Skeletal muscle satellite cell (primary cell): Measurements from ENCODE around the gene GRIK1.

Experiments used
- H3K27me3 ChIP-seq: 2 replicates; pipeline ENCODE4 v1.7.0; 2013; ENCODE audit warnings: low read length; ENCODE audit not compliant: control insufficient read depth, insufficient read depth
- H3K36me3 ChIP-seq: 2 replicates; pipeline ENCODE4 v1.7.0; 2013; ENCODE audit warnings: mild to moderate bottlenecking, control low read depth, low read length; ENCODE audit not compliant: insufficient read depth
- H3K4me1 ChIP-seq: 2 replicates; pipeline ENCODE4 v1.7.0; 2013; ENCODE audit warnings: low read length; ENCODE audit not compliant: control insufficient read depth, insufficient read depth
- H3K4me2 ChIP-seq: 2 replicates; pipeline ENCODE4 v1.7.0; 2013; ENCODE audit warnings: mild to moderate bottlenecking, low read length
- H3K4me3 ChIP-seq: 2 replicates; pipeline ENCODE4 v1.7.0; 2013; ENCODE audit warnings: low read length
- H3K9ac ChIP-seq: 2 replicates; pipeline ENCODE4 v1.7.0; 2013; ENCODE audit warnings: mild to moderate bottlenecking, low read depth, low read length, moderate library complexity
- H3K9me3 ChIP-seq: replicated peaks from 2 replicates; pipeline ENCODE4 v1.7.0; 2013; ENCODE audit warnings: mild to moderate bottlenecking, control low read depth, low read length

GRIK1 gene

DNA sequence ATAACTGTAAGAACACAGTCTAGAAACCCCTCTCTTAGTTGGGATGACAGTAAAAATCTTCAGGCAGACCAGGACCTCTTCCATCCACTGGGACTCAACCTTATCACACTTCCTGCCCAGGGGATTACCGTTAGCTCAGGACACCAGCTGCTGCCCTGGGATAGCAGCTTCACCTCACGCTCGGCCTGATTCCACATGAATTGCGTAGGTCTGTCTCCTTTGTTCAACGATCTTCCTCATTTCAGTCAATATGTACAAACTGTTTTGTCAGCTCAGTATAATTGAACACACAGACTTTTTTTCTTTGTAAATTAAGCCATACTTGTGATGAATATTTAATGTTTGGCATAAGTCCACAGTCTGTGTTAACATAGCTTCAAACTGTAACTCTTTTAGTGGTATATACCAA is 290.4 kb downstream of the GRIK1 start:
- no peaks in the 10 kb centered on the region for H3K9me3 ChIP-seq
- no peaks in the 10 kb centered on the region for H3K36me3 ChIP-seq
- no peak overlapping the region for H3K9ac ChIP-seq
- no peak overlapping the region for H3K4me3 ChIP-seq
- no peaks in the 10 kb centered on the region for H3K27me3 ChIP-seq
- no peaks in the 10 kb centered on the region for H3K4me1 ChIP-seq
- H3K4me2 ChIP-seq, result no peak overlapping the region

DNA sequence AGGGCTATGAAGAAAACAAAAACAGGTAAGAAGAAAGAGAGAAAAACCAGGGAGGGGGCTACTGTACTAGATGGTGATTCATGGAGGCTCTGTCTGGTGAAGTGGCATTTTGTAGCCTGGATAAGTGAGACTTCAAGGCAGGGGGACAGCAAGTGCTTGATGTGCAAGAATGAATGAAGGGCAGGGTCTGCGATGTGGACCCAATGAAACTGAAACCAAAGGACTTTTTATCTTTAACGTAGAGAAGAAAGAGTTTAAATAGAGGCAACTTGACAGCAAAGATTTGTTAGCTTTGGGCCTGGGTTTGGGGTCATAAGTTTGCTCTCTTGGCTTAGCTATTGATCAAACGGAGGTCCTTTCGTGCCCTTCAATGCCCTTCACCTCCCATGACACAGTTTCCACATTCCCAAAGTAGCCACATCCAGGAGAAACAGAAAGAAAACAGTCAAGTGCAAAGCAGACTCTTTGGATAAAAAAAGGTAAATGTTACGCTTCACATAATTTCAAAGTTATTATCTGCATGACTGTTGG is 291.0 kb downstream of the GRIK1 start:
- Histone ChIP-seq H3K9ac (no peak overlapping the region), H3K27me3 (no peaks in the 10 kb centered on the region), H3K4me1 (no peaks in the 10 kb centered on the region), H3K4me3 (no peak overlapping the region), H3K36me3 (no peaks in the 10 kb centered on the region), H3K9me3 (no peaks in the 10 kb centered on the region), H3K4me2 (no peak overlapping the region)

DNA sequence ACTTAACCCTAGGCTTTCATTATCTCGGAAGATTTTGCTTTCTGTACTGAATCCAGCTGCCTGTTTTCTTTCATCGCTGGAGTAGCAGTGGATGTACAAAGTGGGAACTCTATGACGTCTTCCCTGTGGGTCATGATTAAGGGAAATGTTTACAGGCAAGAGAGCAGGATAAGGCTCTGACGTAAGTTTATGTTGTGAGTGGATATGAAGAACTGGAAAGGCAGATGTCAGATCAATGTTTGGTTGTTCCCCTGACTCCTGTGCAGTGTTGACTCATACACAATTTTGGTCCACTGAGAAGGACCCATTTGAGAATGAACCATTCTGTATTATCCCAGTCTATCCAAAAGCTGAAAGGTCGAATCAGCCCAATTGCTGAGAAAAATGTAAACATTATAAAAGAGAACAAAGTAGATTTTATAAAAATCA is 292.4 kb downstream of the GRIK1 start:
- Histone ChIP-seq H3K4me1 (no peaks in the 10 kb centered on the region), H3K4me2 (no peak overlapping the region), H3K36me3 (no peaks in the 10 kb centered on the region), H3K27me3 (no peaks in the 10 kb centered on the region), H3K9me3 (no peaks in the 10 kb centered on the region), H3K4me3 (no peak overlapping the region), H3K9ac (no peak overlapping the region)

DNA sequence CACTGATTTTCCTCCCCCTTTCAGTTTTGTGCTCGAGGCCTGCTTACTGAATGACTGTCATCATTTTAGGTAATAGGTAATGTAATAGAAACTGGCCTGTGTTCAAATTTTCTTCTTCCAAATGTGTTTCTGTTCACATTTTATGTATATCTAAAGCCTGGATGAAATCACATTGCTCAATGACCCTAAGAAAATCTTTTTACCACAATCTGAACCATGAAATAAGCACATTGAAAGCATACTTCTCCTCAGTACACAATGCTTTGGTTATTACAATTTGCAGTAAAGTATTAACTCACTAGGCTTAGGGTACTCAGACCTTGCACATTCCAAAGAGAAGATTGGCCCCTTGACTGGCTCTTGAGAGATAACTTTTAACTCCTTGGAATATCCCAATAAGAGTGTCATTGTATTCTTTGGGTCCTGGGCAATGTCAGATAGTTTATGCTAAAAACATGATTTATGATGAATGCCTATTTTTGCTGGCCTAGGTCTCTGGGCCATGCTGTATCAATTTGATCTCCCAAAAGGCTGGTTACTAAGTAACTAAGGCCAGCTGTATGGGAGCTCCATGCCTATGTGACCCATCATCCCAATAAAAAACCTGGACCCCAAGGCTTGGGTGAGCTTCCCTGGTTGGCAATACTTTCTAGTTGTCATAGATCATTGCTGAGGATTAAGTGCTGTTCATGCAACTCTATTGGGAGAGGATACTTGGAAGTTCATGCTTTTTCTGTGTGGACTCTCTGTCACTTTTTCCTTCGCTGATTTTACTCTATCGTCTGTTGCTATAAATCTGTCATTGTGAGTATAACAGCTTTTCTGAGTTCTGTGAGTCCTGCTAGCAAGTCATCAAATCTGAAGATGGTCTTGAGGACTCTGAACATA is 293.9 kb downstream of the GRIK1 start:
- Histone ChIP-seq H3K4me1 (no peaks in the 10 kb centered on the region), H3K9me3 (no peaks in the 10 kb centered on the region), H3K27me3 (no peaks in the 10 kb centered on the region), H3K36me3 (no peaks in the 10 kb centered on the region), H3K9ac (no peak overlapping the region), H3K4me2 (no peak overlapping the region), H3K4me3 (no peak overlapping the region)

DNA sequence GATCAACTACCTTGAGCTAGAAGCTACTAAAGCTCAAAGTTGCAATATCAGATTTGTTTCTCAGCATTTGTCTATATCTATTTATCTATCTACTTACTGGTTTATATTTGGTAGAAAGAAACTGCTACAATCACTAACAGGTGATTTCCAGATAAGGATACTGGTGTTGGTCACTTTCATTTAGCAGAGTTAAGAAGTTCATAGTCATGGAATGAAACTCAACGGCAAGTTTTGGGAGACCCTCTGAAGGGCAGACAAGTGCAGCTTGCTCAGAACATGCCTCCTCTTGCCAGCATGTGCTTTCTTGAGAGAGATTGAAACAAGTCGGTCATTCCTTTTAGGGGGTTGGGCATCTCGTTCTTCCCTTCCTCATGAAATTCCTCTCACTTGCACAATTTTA is 296.5 kb downstream of the GRIK1 start:
- Histone ChIP-seq H3K4me3 (no peak overlapping the region), H3K27me3 (no peaks in the 10 kb centered on the region), H3K4me1 (no peaks in the 10 kb centered on the region), H3K9ac (no peak overlapping the region), H3K36me3 (no peaks in the 10 kb centered on the region), H3K9me3 (no peaks in the 10 kb centered on the region), H3K4me2 (no peak overlapping the region)

DNA sequence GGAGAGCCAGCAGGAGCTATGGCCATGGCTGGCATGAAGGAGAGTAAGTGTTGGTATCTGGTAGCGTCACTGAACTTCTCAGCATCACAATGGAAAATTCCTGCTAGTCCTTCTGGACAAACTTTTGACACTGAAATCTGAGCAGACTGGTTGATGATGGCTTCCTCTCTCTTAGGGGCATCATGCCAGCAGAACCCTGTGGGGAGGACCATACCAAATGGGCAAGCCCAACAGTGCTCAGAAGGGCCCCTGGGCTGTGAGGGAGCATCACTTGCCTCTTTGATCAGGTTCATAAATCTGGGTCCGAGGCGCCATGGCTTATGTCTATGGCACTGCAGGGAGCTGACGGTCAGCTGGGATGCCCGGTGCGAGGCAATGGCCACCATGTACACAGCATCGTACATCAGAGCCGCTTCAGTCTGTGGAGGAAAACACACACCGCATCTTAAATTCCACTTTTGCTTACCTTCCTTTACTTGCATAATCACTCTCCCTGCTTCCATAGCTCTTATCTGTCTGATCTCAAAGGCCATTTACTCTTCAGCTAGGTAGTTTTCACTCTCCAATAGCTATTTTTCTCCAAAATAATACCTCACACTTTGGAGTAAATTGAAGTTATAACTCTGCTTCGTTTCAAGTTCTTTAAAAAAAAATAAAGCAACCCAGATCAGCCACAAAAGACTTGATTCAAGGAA is 297.1 kb downstream of the GRIK1 start:
- Histone ChIP-seq H3K9me3 (no peaks in the 10 kb centered on the region), H3K36me3 (no peaks in the 10 kb centered on the region), H3K4me2 (no peak overlapping the region), H3K4me1 (no peaks in the 10 kb centered on the region), H3K4me3 (no peak overlapping the region), H3K9ac (no peak overlapping the region), H3K27me3 (no peaks in the 10 kb centered on the region)

DNA sequence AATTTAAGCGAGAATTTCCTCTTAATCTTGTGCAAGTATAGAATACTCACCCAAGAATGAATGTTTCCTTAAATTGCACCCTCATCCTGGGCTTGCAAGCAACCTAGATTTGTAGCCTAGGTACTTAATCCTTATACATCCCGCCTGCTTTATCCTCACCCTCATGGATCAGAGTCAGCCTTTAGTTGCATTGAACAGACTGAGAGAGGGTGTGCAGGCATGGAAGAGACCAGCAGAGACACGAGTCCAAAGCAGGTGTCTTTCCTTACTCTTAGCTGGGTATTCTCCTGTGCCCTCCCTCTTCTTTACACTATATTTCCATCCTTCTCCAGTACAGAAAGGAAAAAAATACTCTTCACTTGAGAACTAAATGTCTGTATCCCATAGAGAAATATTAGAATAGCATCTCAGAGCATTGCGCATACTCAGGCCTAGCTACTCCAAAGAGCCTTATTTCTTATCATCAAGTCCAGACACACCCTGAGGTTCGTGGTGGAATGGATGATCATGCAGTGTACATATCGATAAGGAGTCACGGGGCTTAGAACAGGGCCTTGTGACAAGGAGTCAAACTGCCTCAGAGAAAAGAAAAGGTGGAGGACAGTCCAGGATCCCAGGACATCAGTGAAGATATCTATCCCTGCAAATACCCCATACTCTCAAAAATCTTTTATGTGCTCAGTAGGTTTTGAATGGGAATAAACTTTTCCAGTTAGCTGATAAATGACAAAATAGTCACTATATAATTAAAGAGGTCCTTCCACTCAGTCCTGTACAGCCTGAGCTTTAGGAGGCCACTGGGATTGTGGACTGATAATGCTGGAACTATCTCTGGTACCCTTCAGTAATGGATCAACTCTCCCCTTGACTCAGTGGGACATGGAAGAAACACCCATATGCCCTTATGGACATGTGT is 297.9 kb downstream of the GRIK1 start:
- H3K4me3 ChIP-seq, result no peak overlapping the region
- H3K4me2 ChIP-seq, result no peak overlapping the region
- H3K9me3 ChIP-seq, result no peaks in the 10 kb centered on the region
- H3K9ac ChIP-seq, result no peak overlapping the region
- H3K27me3 ChIP-seq, result no peaks in the 10 kb centered on the region
- no peaks in the 10 kb centered on the region for H3K36me3 ChIP-seq
- H3K4me1 ChIP-seq, result no peaks in the 10 kb centered on the region

DNA sequence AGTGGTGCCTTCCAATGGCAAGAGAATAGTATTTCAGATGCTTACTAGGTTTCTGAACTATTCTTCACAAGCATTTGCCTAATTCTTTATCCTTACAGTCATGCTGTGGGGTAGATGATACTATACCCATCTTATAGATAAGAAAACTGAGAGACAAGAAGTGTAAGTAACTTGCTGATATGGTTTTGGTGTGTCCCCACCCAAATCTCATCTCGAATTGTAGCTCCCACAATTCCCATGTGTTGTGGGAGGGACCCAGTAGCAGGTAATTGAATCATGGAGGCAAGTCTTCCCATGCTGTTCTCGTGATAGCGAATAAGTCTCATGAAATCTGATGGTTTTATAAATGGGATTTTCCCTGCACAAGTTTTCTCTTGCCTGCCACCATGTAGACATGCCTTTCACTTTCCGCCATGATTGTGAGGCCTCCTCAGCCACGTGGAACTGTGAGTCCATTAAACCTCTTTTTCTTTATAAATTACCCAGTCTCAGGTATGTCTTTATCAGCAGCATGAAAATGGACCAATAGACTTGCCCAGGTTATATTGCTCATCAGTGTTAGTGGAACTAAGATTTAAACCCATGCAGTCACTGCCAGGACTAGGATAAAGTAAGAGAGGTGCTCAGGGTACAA is 298.7 kb downstream of the GRIK1 start:
- no peak overlapping the region for H3K4me3 ChIP-seq
- H3K4me2 ChIP-seq, result no peak overlapping the region
- no peak overlapping the region for H3K9ac ChIP-seq
- H3K27me3 ChIP-seq, result no peaks in the 10 kb centered on the region
- no peaks in the 10 kb centered on the region for H3K36me3 ChIP-seq
- H3K4me1 ChIP-seq, result no peaks in the 10 kb centered on the region
- no peaks in the 10 kb centered on the region for H3K9me3 ChIP-seq

DNA sequence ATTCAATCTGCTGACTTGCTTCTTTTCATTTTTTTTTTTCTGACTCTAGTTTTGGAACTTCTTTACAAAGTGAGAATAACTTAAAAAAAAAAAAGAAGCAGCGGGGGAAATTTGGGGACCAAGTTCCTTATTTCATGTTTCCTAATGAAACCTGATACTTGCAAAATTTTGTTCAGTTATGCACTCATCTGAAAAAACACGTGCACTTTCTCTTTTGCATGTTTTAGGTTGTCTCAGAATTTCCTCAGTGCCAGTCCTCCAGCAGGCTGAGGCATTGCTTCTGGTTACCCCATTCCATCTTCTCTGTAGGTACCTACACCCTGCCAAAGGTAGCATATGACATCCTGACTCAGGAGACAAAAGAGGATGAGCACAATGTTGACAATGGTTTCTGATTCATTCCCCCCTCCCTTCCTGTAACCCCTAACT is 299.7 kb downstream of the GRIK1 start:
- H3K9ac ChIP-seq, result no peak overlapping the region
- H3K4me3 ChIP-seq, result no peak overlapping the region
- H3K9me3 ChIP-seq, result no peaks in the 10 kb centered on the region
- H3K27me3 ChIP-seq, result no peaks in the 10 kb centered on the region
- H3K4me1 ChIP-seq, result no peaks in the 10 kb centered on the region
- H3K4me2 ChIP-seq, result no peak overlapping the region
- no peaks in the 10 kb centered on the region for H3K36me3 ChIP-seq

DNA sequence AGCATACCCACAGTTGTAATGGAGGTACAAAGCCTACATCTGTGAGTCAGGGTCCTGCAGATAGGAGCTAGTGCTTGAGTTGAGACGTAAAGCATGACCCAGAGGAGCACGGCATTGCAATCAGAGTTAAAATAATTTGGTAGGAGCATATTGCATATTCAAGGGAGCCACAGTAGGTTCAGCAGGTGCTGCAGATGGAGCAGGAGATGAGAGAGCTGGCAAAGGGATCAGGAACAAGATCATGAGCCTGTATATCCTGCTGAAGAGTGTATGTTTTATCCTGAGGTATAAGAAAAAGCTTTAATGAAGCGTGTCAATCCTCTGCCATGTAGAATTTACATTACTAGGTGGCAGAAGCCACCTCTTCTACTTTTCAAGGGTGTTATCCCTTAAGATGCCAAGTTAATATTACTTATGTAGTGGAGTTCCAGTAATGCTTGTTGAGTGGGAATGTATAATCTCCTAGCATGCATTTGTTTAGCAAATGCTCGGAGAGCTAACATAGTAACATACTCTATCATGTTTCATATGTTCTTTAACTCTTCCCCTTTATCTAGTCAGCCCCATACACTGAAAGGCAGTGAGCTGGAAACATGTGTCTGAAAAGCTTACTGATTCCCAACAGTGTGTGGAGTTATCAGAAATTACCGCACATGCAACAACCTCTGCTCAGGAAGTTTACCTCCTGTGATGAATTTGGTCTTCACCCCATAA is 300.3 kb downstream of the GRIK1 start:
- no peaks in the 10 kb centered on the region for H3K9me3 ChIP-seq
- H3K4me2 ChIP-seq, result no peak overlapping the region
- H3K27me3 ChIP-seq, result no peaks in the 10 kb centered on the region
- no peak overlapping the region for H3K4me3 ChIP-seq
- no peaks in the 10 kb centered on the region for H3K4me1 ChIP-seq
- H3K36me3 ChIP-seq, result no peaks in the 10 kb centered on the region
- no peak overlapping the region for H3K9ac ChIP-seq
